Superior temporal gyrus (tissue), 1 donor: Measurements from ENCODE around the gene DCDC2C.
"Not testable (repeated sequence)": the region's sequence is repeated elsewhere in the genome, so short reads cannot be mapped to it uniquely, and the experiment has no call there.

ENCODE experiments used
- DNase-seq: peaks from one replicate; pipeline ENCODE4 v3.0.0-alpha.2; 2016; ENCODE audit errors: extremely low spot score

DCDC2C gene

GRCh38 chr2:3771576-3771975 lies 68.2 kb downstream of the DCDC2C start:
- DNase-seq: no peak

- DNase-seq: no peak
These were observed 71.0 kb downstream of the DCDC2C start for GRCh38 chr2:3774336-3774735.

- no peak for DNase-seq
These were observed 72.9 kb downstream of the DCDC2C start for GRCh38 chr2:3776311-3776710.

DNA sequence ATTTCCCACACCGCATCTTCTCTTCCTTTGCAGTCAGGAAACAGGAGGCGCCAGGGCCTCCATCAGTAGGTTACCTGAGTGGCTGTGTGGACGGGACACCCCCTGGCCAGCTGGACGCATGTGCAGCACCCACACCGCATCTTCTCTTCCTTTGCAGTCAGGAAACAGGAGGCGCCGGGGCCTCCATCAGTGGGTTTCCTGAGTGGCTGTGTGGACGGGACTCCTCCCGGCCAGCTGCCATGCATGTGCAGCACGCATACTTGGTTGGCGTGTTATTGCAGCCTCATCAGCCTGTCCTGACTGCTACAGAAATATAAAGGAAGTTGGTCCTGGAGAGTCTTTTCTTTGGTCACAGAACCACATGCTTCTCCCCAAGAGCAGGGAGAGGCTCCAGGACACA lies 74.6 kb downstream of the DCDC2C start:
- no peak for DNase-seq

DNA sequence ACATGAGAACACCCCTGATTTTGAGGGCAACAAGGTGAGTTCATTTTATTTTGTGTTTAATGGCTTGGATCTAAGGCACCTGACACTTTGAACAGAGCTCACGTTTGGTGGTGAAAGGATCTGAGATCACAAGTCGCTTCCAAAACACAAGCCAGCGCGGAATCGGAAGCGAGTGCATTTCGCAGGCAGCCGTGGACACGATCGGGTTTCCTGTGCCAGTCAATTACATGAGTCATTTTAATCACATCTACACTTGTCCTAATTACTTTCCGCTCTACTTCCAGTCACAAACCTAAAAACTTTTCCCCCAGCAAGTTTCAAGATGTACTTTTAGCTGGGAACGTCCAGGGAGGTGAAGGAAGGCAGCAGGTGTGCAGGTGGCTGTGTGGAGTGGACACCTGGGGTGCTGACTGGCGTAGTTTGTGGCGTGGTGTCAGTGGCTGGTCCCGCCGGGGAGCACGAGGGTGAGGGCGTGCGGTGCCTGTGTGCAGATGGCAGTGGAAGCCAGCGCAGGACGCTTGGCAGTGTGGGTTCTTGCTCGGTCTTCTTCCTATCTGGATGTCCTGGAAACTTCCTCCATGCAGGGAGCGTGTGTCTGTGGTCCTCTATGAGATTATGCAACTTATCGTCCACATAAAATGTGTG lies 75.6 kb downstream of the DCDC2C start:
- DNase-seq: no peak

- DNase-seq: no peak
These were observed 76.2 kb downstream of the DCDC2C start for GRCh38 chr2:3779496-3780049.

DNA sequence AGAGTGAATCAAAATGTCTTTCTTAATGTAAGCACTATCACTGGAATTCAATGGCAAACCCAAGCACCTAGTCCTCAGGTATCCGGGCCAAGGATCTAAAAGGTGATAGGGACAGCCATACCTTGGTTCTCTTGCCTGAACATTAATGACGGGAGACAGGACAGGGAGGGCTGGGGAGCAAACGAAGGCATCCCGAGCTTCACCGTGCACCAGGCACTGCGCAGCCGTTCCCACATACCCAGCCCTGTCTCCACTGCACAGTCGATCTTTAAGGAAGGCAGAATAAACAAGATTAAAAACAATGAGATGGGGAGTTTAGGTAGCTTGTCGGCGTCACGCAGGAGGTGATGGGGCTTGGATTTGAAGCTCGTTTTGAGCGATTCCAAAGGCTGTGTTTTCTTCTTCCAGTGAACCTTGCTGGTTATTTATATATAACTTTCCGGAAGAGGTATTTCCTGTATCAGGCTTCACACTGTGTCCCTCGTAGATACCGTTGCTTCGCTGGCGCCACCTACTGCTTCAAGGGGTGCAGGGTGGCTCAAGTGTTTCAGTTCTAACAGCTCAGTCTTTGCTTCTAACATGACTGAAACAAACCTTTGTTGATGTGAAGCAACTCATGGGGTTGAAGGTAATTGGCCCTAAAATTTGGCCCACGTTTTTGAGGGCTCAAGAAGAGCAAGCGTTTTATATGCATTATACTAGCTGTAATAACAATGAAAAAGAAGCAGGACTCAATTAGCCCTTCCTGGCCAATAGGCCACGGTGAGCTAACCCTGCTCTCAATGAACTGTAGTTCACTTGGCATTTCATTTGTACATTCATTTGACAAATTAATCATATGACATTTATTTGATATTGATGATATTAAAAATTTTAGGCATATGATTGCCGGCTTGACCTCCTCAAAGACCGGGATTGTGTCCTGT lies 77.4 kb downstream of the DCDC2C start:
- DNase-seq: peak; percentile 42

DNA sequence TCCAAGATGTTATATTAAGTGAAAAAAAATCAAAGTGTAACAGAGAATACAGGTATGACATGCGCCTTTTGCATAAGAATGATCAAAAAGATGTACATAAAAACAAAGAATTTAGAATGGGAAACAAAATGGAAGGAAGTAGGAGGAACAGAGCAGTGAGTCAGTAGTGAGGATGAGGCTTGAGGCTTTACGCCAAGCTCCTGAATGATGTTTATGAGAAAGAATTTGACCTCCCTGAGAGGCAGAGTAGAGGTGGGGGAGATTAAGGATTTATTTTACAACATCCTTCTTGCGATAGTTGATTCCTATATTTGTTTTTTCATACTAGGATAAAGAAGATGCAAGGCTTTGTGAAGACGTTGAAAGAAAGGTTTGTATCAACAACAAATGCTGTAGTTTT lies 81.4 kb downstream of the DCDC2C start:
- no peak for DNase-seq

DNA sequence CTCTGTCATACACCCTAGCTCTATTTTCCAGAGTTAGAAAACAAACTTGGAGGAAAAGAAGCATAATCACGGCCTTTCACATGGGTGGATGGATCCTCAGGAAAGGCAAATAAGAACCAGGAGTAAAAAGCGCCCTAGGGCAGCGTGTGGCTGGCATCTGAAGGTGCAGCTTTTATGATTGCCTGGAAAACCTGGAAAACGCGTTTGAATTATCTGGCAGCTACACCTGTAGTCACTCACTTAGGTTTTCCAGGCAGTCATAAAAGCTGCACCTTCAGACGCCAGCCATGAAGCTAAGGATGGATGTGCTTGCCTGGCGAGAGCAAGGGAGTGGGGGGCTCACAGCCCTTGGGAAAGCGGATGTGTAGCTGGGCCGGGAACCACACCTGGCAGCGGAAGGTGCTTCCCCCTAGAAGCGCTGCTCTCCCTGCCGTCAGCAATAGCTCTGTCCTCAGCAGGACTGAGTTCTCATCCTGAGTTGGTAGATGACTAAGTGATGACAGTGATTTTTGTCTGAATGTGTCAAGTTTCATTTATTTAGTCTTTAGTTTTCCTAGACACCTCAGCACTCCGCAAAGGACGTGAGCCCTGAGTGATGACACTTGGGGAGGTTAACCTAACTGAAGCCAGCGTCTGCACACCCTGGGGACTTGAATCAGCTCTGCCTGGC lies 82.0 kb downstream of the DCDC2C start:
- DNase-seq: no peak

GRCh38 chr2:3785890-3786273 lies 82.5 kb downstream of the DCDC2C start:
- DNase-seq: no peak

DNA sequence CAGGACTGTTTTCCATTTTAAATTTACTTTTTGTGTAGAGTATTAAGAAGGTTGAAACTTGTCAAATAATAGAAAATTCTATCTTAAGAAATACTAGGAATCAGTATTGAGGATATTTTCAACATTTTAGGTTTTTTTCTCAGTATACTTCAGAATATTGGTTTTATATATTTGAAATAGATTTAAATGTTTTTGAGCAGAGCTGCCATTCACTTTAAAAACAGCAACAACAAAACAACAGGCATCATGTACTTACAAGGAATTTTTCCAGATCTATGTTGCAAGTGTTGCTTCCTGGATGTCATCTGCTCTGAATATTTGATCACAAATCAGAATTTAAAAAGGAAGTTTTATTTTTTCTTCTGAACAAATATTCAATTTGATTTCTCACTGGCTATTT lies 84.4 kb downstream of the DCDC2C start:
- DNase-seq: no peak

DNA sequence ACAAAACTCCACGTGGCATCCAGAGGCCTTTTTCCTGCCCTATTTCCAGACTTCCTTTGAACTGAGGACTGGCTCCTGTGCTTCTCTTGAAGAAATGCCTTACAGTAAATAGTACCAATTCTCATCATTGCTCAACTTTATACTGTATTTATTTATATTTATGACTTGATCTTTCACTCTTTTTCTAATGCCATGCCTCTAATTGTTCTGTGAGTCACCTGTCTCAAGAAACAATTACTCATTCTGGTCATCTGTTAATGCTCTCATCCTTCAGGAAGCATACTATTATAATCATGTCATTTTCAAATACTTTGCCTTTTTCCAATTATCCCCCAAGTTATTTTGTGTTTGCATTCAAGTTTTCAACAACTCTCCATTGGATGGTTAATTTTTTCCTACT lies 85.9 kb downstream of the DCDC2C start:
- no peak for DNase-seq

DNA sequence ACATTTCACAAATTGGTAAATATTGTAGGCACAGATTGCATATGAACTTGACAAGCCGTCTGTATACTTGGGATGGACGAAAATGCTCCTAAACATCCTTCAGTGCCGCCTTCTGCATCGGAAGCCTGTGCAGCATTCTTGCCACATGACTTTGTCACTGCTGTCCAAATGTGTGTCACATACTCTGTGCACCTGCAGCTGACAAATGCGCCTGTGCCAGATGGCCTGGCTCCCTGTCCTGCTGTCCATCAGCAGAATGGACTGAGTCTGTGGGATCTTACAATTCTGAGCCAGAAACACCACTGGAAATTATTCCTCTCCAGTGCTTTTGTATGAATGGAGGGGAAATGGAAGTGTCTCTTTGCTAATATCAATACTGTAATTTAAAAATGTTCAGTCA lies 89.9 kb downstream of the DCDC2C start:
- no peak for DNase-seq

GRCh38 chr2:3801506-3801905 lies 98.1 kb downstream of the DCDC2C start:
- DNase-seq: no peak

GRCh38 chr2:3805201-3805939 lies 102.0 kb downstream of the DCDC2C start:
- no peak for DNase-seq

- no peak for DNase-seq
These were observed 102.8 kb downstream of the DCDC2C start for GRCh38 chr2:3806168-3806567.

- no peak for DNase-seq
These were observed 103.4 kb downstream of the DCDC2C start for GRCh38 chr2:3806730-3807129.

GRCh38 chr2:3807853-3808252 lies 104.5 kb downstream of the DCDC2C start:
- DNase-seq: peak; percentile 48

DNA sequence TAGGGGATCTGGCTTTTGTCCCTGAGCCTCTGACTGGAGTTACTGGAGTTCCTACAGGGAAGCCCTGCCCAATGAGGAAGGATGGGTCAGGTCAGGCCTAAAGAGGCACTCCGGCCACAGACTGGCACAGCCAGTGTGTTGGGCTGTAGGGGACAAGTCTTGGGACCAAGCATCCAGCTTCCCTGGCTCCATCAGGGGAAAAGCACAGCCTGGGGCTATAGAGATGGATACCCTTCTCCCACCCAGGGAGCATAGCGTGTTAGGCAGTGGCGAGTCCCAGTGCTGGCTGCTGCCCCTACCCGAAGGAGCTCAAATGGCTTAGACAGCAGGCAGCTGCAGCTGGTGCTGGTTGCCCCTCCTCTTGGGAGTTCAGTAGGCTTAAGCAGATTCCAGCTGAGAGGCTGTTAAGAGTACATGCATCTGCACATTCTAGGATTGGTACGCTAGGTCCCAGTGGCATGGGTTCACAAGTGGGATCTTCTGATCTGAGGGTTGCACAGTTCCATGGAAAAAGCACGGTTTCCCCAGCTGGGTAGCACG lies 111.4 kb downstream of the DCDC2C start:
- DNase-seq: no peak

- DNase-seq: not testable (repeated sequence)
These were observed 113.8 kb downstream of the DCDC2C start for GRCh38 chr2:3817144-3817543.

GRCh38 chr2:3823748-3824147 lies 120.4 kb downstream of the DCDC2C start:
- DNase-seq: no peak
